Measurements from ENCODE around the gene LYZL6. TPM values are rescaled to one million over a fixed set of nuclear protein-coding genes. Genes with fewer than 3 reads are reported as not detected.

LYZL6 gene
- not detected in 3 replicates for total RNA-seq

- no peaks in the 10 kb centered on the region for H3K9me3 Mint-ChIP-seq
- no peak for DNase-seq (ENCODE audit: low spot score in 2 of 2, unreplicated experiment in 2 of 2)
- no peak for TF ChIP-seq CTCF (IDR thresholded peaks at IDR 0.05; ENCODE audit: unreplicated experiment)
- H3K27ac Mint-ChIP-seq, result peak within 1 kb of the TSS; percentile 21
- H3K36me3 Mint-ChIP-seq, result no peaks in the 10 kb centered on the region
- H3K4me1 Mint-ChIP-seq, result peaks cover 17% of the 10 kb centered on the region
- no peaks in the 10 kb centered on the region for H3K27me3 Mint-ChIP-seq (ENCODE audit: low read depth)
- peak within 1 kb of the TSS; percentile 39 for H3K4me3 Mint-ChIP-seq
Observed at GRCh38 chr17:35943537-35943936, at the start of gene LYZL6. LYZL6 (minus strand) TSS chr17:35943713; CDS start chr17:35939356, 4,357 bp downstream.

GRCh38 chr17:35991075-35991474, 47.6 kb upstream of the LYZL6 start:
- Mint-ChIP-seq H3K27ac (no peak overlapping the region), H3K27me3 (ENCODE audit: low read depth) (peaks cover 46% of the 10 kb centered on the region), H3K36me3 (no peaks in the 10 kb centered on the region), H3K4me1 (no peaks in the 10 kb centered on the region), H3K9me3 (peaks cover 18% of the 10 kb centered on the region), H3K4me3 (no peak overlapping the region)
- DNase-seq (ENCODE audit: low spot score in 2 of 2, unreplicated experiment in 2 of 2), result no peak
- TF ChIP-seq CTCF (IDR thresholded peaks at IDR 0.05; ENCODE audit: unreplicated experiment), result no peak

- Mint-ChIP-seq H3K4me1 (no peaks in the 10 kb centered on the region), H3K9me3 (peaks cover 10% of the 10 kb centered on the region), H3K4me3 (no peak overlapping the region), H3K27ac (no peak overlapping the region), H3K27me3 (ENCODE audit: low read depth) (peaks cover 41% of the 10 kb centered on the region), H3K36me3 (no peaks in the 10 kb centered on the region)
- no peak for TF ChIP-seq CTCF (IDR thresholded peaks at IDR 0.05; ENCODE audit: unreplicated experiment)
- DNase-seq (ENCODE audit: low spot score in 2 of 2, unreplicated experiment in 2 of 2), result no peak
Observed at GRCh38 chr17:35988164-35988563, 44.7 kb upstream of the LYZL6 start.

- no peak for TF ChIP-seq CTCF (IDR thresholded peaks at IDR 0.05; ENCODE audit: unreplicated experiment)
- no peaks in the 10 kb centered on the region for H3K4me1 Mint-ChIP-seq
Observed at GRCh38 chr17:35986643-35987042, 43.1 kb upstream of the LYZL6 start, which contains the start of gene CCL14. CCL14 (minus strand) TSS chr17:35986729; CDS start chr17:35986649, 80 bp downstream.

GRCh38 chr17:35984140-35984539, 40.6 kb upstream of the LYZL6 start:
- no peak for TF ChIP-seq CTCF (IDR thresholded peaks at IDR 0.05; ENCODE audit: unreplicated experiment)
- H3K9me3 Mint-ChIP-seq, result peaks cover 6% of the 10 kb centered on the region
- H3K27ac Mint-ChIP-seq, result no peak overlapping the region
- H3K4me1 Mint-ChIP-seq, result no peaks in the 10 kb centered on the region
- H3K27me3 Mint-ChIP-seq (ENCODE audit: low read depth), result peaks cover 47% of the 10 kb centered on the region
- H3K4me3 Mint-ChIP-seq, result no peak overlapping the region
- no peak for DNase-seq (ENCODE audit: low spot score in 2 of 2, unreplicated experiment in 2 of 2)
- H3K36me3 Mint-ChIP-seq, result no peaks in the 10 kb centered on the region

More at GRCh38 chr17:35986643-35987042, 43.1 kb upstream of the LYZL6 start, which contains the start of gene CCL14:
- Mint-ChIP-seq H3K27me3 (ENCODE audit: low read depth) (peaks cover 46% of the 10 kb centered on the region), H3K4me3 (no peak within 1 kb of the TSS), H3K36me3 (no peaks in the 10 kb centered on the region), H3K27ac (no peak within 1 kb of the TSS), H3K9me3 (peaks cover 10% of the 10 kb centered on the region)
- DNase-seq (ENCODE audit: low spot score in 2 of 2, unreplicated experiment in 2 of 2), result no peak
